Skeletal muscle tissue (tissue), 4 donors: Measurements from ENCODE around the gene NAV2. TPM values are rescaled to one million over a fixed set of nuclear protein-coding genes. Genes with fewer than 3 reads are reported as not detected.

ENCODE experiments used
- H3K27ac ChIP-seq: one replicate; pipeline ENCODE4 v1.7.0; 2013; ENCODE audit warnings: mild to moderate bottlenecking, low read depth, low read length, inconsistent platforms
- H3K27me3 ChIP-seq, 3 donors: one replicate each; pipeline ENCODE4 v1.7.0; 2013; ENCODE audit warnings: low read length in 3 of 3; ENCODE audit not compliant: control insufficient read depth in 3 of 3, insufficient read depth in 3 of 3
- H3K36me3 ChIP-seq, 3 donors: one replicate each; pipeline ENCODE4 v1.7.0; 2013; ENCODE audit warnings: low read length in 3 of 3; ENCODE audit not compliant: control insufficient read depth in 3 of 3, insufficient read depth in 3 of 3
- H3K4me1 ChIP-seq, 3 donors: one replicate each; pipeline ENCODE4 v1.7.0; 2013; ENCODE audit warnings: low read length in 3 of 3, mild to moderate bottlenecking in 3 of 3; ENCODE audit not compliant: control insufficient read depth in 3 of 3, insufficient read depth in 3 of 3
- H3K4me3 ChIP-seq, 3 donors: one replicate each; pipeline ENCODE4 v1.7.0; 2013; ENCODE audit warnings: low read length in 3 of 3
- H3K9ac ChIP-seq, 3 donors: one replicate each; pipeline ENCODE4 v1.7.0; 2013; ENCODE audit warnings: low read length in 3 of 3, mild to moderate bottlenecking in 3 of 3, moderate library complexity in 2 of 3, low read depth in 1 of 3
- H3K9me3 ChIP-seq, 3 donors: one replicate each; pipeline ENCODE4 v1.7.0; 2013; ENCODE audit warnings: low read length in 3 of 3; ENCODE audit not compliant: control insufficient read depth in 3 of 3
- total RNA-seq: library from RNA; depleted of rRNA; stranded (reverse); fragments of >200 nt; gene quantifications from one replicate; pipeline ENCODE4 v1.2.3, GENCODE V29; 2014
- donor health status: Osteomylitis.

Gene NAV2
- total RNA-seq, 1 donor from 2014 or later = 43.3 TPM

- peaks cover 0 to 5% (median 0%) of the 10 kb centered on the region in 3 donors for H3K27me3 ChIP-seq
- H3K27ac ChIP-seq = no peak overlapping the region
- peaks cover 0 to 4% (median 0%) of the 10 kb centered on the region in 3 donors for H3K4me1 ChIP-seq
- no peak overlapping the region for H3K4me3 ChIP-seq
- H3K9me3 ChIP-seq = no peaks in the 10 kb centered on the region
- no peaks in the 10 kb centered on the region for H3K36me3 ChIP-seq
- H3K9ac ChIP-seq = no peak overlapping the region
Measured at GRCh38 chr11:19728436-19728835, 15.8 kb downstream of the NAV2 start.

DNA sequence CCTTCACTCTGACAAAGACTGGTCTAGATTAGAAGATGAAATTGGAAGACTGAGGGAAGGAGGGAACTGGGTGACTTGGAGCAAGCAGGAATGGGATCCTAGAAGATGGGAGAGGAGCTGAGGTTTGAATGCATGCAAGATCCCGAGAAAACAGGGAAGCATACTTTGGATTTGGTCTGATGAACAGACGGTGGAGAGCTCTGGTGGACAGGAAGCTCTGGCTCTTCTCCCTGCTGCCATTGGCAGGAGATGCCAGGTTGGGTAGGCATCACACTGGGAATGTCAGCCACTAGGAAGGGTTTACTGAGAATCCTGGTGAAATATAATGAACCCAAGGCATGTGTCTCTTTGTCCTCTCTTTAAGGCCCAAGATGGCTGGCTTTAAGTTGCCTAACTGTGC, 16.5 kb downstream of the NAV2 start:
- Histone ChIP-seq H3K4me3 (no peak overlapping the region), H3K4me1 (no peaks in the 10 kb centered on the region), H3K27me3 (peaks cover 0 to 5% (median 0%) of the 10 kb centered on the region in 3 donors), H3K36me3 (no peaks in the 10 kb centered on the region), H3K27ac (no peak overlapping the region), H3K9me3 (no peaks in the 10 kb centered on the region), H3K9ac (no peak overlapping the region)

- Histone ChIP-seq H3K9me3 (no peaks in the 10 kb centered on the region), H3K4me3 (no peak overlapping the region), H3K4me1 (peaks cover 0 to 2% (median 0%) of the 10 kb centered on the region in 3 donors), H3K36me3 (no peaks in the 10 kb centered on the region), H3K27ac (no peak overlapping the region), H3K9ac (no peak overlapping the region), H3K27me3 (peaks cover 0 to 5% (median 0%) of the 10 kb centered on the region in 3 donors)
Measured at GRCh38 chr11:19730373-19730772, 17.7 kb downstream of the NAV2 start.

DNA sequence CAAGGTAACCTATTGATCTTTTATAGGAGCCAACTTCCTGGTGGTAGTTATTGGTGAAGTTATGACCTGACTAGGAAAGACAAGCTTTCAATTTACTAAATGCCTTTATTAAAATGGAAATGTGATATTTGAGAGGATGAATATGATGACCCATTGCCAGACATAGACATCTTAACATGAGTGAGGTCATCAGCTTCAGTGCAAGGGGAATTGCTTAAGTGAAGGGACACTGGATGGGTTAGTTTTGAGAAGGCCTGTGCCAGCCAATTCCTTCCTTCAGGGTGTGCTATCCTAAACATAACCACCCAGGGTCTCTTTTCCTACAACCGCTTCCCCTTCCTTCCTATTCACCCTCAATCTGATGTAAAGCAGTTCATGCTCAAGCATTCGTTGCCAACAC, 21.5 kb downstream of the NAV2 start:
- Histone ChIP-seq H3K4me3 (no peak overlapping the region), H3K4me1 (peaks cover 0 to 3% (median 0%) of the 10 kb centered on the region in 3 donors), H3K9me3 (no peaks in the 10 kb centered on the region), H3K9ac (no peak overlapping the region), H3K27me3 (peaks cover 0 to 5% (median 0%) of the 10 kb centered on the region in 3 donors), H3K27ac (no peak overlapping the region), H3K36me3 (no peaks in the 10 kb centered on the region)

DNA sequence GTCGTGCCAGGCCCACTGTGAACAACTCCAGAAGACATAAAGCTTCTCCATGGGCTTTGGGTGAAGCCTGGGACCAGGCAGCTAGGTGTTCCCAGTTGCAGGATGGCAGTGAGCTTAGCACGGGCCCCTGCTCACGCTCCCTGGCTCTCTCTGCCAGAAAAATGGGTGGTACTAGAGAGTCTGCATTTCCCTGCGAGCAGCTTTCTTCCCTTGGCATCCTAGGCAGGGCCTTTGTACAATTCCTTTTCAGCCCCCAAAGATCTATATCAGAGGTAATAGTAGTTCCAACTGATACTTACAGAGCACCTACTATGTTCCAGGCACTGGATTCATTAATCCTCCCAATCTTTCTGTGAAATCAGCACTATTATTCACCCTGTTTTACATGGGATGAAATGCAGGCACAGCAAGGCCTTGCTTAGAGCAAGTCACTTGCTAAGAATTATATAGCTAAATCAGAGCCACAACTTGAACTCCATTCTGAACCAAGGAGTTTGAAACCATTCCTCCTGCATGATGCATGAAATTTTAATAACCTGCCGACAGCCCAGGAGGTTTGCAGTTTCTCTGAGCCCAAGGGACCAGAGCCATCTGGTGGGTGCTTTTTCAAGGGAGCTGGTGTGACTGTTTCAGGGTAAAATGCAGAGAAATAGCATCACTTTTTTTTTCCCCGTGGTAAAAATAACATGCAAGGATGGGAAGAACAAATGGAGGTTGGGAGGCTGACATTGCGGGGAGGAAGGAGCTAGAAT, 22.7 kb downstream of the NAV2 start:
- Histone ChIP-seq H3K36me3 (no peaks in the 10 kb centered on the region), H3K9me3 (no peaks in the 10 kb centered on the region), H3K9ac (no peak overlapping the region), H3K27me3 (peaks cover 0 to 3% (median 0%) of the 10 kb centered on the region in 3 donors), H3K4me1 (peaks cover 0 to 3% (median 0%) of the 10 kb centered on the region in 3 donors), H3K27ac (no peak overlapping the region), H3K4me3 (no peak overlapping the region)

DNA sequence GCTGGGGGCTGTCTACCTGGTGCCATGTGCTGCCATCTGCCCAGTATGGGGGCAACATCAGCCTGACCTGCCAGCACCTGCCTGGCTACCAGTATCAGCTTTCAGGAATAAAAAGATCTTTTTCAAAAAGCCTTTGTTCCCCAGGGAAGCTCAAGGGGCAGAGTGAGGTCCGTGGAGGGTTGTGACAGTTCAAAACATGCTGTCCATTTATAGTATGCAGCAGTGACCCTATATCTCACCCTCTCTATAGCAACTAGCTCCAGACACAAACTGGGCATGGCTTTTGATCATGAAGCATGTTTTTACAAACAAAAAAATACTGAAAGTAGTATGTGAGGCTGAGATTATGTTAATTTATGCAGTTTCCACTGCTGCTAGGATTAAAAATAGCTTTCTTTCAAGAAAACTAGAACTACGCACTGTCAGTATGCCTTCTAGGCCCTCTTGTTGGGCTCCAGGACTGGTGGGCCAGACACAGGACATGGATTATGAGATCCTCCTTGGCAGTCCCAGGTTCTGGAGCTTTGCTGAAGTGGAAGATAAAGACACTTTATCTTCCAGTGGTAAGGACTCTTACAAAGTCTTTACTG, 23.4 kb downstream of the NAV2 start:
- Histone ChIP-seq H3K9ac (no peak overlapping the region), H3K4me3 (no peak overlapping the region), H3K27me3 (no peaks in the 10 kb centered on the region), H3K27ac (no peak overlapping the region), H3K4me1 (peaks cover 0 to 3% (median 0%) of the 10 kb centered on the region in 3 donors), H3K36me3 (no peaks in the 10 kb centered on the region), H3K9me3 (no peaks in the 10 kb centered on the region)

GRCh38 chr11:19736831-19737230, 24.2 kb downstream of the NAV2 start:
- peaks cover 0 to 3% (median 0%) of the 10 kb centered on the region in 3 donors for H3K4me1 ChIP-seq
- no peaks in the 10 kb centered on the region for H3K9me3 ChIP-seq
- H3K27me3 ChIP-seq = no peaks in the 10 kb centered on the region
- H3K27ac ChIP-seq = no peak overlapping the region
- H3K4me3 ChIP-seq = no peak overlapping the region
- H3K36me3 ChIP-seq = no peaks in the 10 kb centered on the region
- no peak overlapping the region for H3K9ac ChIP-seq

DNA sequence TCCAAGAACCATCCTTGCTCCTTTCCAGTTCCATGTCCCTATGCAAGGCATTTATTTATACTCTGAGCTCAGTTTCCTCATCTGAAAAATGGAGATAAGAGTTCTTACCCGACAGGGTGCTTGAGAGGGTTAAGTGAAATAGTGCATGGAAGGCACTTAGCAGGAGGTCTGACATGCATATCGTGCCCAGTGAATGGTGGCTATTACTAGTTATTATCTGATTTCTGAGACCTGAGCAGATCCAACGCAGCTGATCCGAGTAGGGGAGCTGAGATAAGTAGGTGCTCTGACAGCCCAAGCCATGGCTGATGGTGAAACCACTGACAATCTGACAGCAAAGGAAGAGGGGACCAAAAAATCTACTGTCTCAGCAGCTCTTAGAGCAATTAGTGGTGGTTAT, 24.9 kb downstream of the NAV2 start:
- no peaks in the 10 kb centered on the region for H3K9me3 ChIP-seq
- H3K27me3 ChIP-seq = no peaks in the 10 kb centered on the region
- peaks cover 0 to 5% (median 3%) of the 10 kb centered on the region in 3 donors for H3K4me1 ChIP-seq
- H3K36me3 ChIP-seq = no peaks in the 10 kb centered on the region
- no peak overlapping the region for H3K9ac ChIP-seq
- no peak overlapping the region for H3K4me3 ChIP-seq
- no peak overlapping the region for H3K27ac ChIP-seq

GRCh38 chr11:19738124-19738523, 25.5 kb downstream of the NAV2 start:
- Histone ChIP-seq H3K4me3 (no peak overlapping the region), H3K4me1 (peaks cover 0 to 6% (median 4%) of the 10 kb centered on the region in 3 donors), H3K36me3 (no peaks in the 10 kb centered on the region), H3K27ac (no peak overlapping the region), H3K27me3 (no peaks in the 10 kb centered on the region), H3K9me3 (no peaks in the 10 kb centered on the region), H3K9ac (no peak overlapping the region)

DNA sequence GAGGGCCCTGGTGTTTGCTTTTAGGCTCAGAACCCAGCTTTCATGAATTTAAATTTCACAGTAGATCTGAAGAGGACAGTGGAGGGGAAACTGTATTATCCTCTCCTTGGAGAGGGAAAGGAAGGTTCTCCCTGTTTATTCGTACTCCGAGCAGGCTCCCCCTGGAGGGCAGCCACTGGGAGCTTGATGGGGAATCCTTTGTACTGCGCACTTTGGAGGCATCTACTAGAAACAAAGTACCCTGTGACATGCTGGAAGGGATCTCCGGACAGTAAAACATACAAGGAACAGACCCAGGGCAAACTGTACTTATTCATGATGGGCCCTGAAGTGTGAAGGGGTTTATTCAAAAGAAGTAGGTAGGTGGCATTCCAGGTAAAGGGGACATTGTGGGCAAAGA, 27.2 kb downstream of the NAV2 start:
- Histone ChIP-seq H3K4me3 (no peak overlapping the region), H3K9me3 (no peaks in the 10 kb centered on the region), H3K9ac (no peak overlapping the region), H3K27ac (no peak overlapping the region), H3K27me3 (no peaks in the 10 kb centered on the region), H3K36me3 (no peaks in the 10 kb centered on the region), H3K4me1 (peaks cover 0 to 6% (median 4%) of the 10 kb centered on the region in 3 donors)
